A673 (cell line): Measurements from ENCODE around the gene AOC2. TPM values are rescaled to one million over a fixed set of nuclear protein-coding genes. Genes with fewer than 3 reads are reported as not detected.

Experiments
- microRNA-seq: library from miRNA; unstranded; fragments of <30 nt; microRNA quantifications from one replicate; pipeline ENCODE4 v1.2.0, GENCODE V29; 2021
- total RNA-seq: library from RNA; stranded (reverse); gene quantifications from 2 replicates; pipeline ENCODE4 v1.2.3, GENCODE V29; 2021

The AOC2 gene
- total RNA-seq, 1 experiment from 2014 or later, result 1.2 TPM

Small RNA genes within 50 kb of the gene (microRNA-seq; reads per million reads assigned to microRNA genes)
- not detected for gene MIR6781

Other genes starting within 250 kb of the AOC2 start
- gene RETREG3, start 235.2 kb upstream of the AOC2 start, total RNA-seq, result 23.2 and 30.0 TPM in 2 replicates
- 85.8 and 87.4 TPM in 2 replicates for gene TUBG1, start 234.9 kb upstream of the AOC2 start, total RNA-seq
- gene TUBG2, start 185.3 kb upstream of the AOC2 start, total RNA-seq, result 14.6 and 19.2 TPM in 2 replicates
- gene PLEKHH3, start 167.6 kb upstream of the AOC2 start, total RNA-seq, result 11.9 and 16.8 TPM in 2 replicates
- 0.52 and 0.55 TPM in 2 replicates for gene CCR10, start 162.7 kb upstream of the AOC2 start, total RNA-seq
- gene CNTNAP1, start 162.0 kb upstream of the AOC2 start, total RNA-seq, result 5.6 and 6.7 TPM in 2 replicates
- 16.4 and 19.5 TPM in 2 replicates for gene EZH1, start 99.5 kb upstream of the AOC2 start, total RNA-seq
- gene RAMP2, start 83.4 kb upstream of the AOC2 start, total RNA-seq, result 3.8 and 5.0 TPM in 2 replicates
- 34.3 and 35.6 TPM in 2 replicates for gene VPS25, start 71.1 kb upstream of the AOC2 start, total RNA-seq
- gene WNK4, start 64.0 kb upstream of the AOC2 start, total RNA-seq, result 0.11 and 0.37 TPM in 2 replicates
- gene COA3, start 45.9 kb upstream of the AOC2 start, total RNA-seq, result 29.0 and 30.5 TPM in 2 replicates
- not detected in 2 replicates for gene CNTD1, start 45.7 kb upstream of the AOC2 start, total RNA-seq
- gene BECN1, start 20.3 kb upstream of the AOC2 start, total RNA-seq, result 34.2 and 36.0 TPM in 2 replicates
- gene PSME3, start 11.2 kb upstream of the AOC2 start, total RNA-seq, result 93.7 and 120 TPM in 2 replicates
- gene AOC3, start 6.6 kb downstream of the AOC2 start, total RNA-seq, result 0.62 and 0.70 TPM in 2 replicates
- not detected in 2 replicates for gene G6PC1, start 56.2 kb downstream of the AOC2 start, total RNA-seq
- gene AARSD1, start 119.9 kb downstream of the AOC2 start, total RNA-seq, result 32.9 and 36.0 TPM in 2 replicates
- gene PTGES3L, start 135.5 kb downstream of the AOC2 start, total RNA-seq, result 0.64 and 1.1 TPM in 2 replicates
- 7.3 and 8.0 TPM in 2 replicates for gene RUNDC1, start 136.0 kb downstream of the AOC2 start, total RNA-seq
- 547 and 560 TPM in 2 replicates for gene RPL27, start 153.8 kb downstream of the AOC2 start, total RNA-seq
- gene IFI35, start 162.2 kb downstream of the AOC2 start, total RNA-seq, result 4.9 and 7.2 TPM in 2 replicates
- gene VAT1, start 177.8 kb downstream of the AOC2 start, total RNA-seq, result 45.2 and 47.0 TPM in 2 replicates
- 5.5 and 6.7 TPM in 2 replicates for gene RND2, start 180.7 kb downstream of the AOC2 start, total RNA-seq